ENCODE results near the gene WDTC1. TPM values are rescaled to one million over a fixed set of nuclear protein-coding genes. Genes with fewer than 3 reads are reported as not detected.
"Not testable (repeated sequence)": the region's sequence is repeated elsewhere in the genome, so short reads cannot be mapped to it uniquely, and the experiment has no call there.

Gene WDTC1
- total and polyA plus RNA-seq, 2 donors (not counting 1 experiment from before 2014, with no cell fraction given): 32.5 to 69.1 TPM

DNA sequence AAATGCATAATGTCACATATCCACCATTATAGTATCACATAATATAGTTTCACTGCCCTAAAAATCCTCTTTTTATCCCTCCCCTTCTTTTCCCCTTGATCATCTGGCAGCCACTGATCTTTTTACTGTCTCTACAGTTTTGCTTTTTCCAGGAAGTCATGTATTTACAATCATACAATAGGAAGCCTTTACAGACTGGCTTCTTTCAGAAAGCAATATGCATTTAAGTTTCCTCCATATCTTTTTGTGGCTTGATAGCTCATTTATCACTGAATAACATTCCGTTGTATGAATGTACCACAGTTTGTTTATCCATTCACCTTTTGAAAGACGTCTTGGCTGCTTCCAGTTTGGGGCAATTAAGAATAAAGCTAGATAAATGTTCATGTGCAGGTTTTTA lies 14.3 kb upstream of the WDTC1 start:
- WGBS (ENCODE audit: insufficient coverage): no CpG with 5 or more reads among the region's 2 CpGs
- H3K9ac ChIP-seq (ENCODE audit: low read length): no peak overlapping the region
- no peaks in the 10 kb centered on the region for H3K27me3 Mint-ChIP-seq
- H3K4me1 ChIP-seq (ENCODE audit: control insufficient read depth in 2 of 2, insufficient read depth in 2 of 2, low read length in 2 of 2): no peaks in the 10 kb centered on the region
- TF ChIP-seq EZH2 (IDR thresholded peaks at IDR 0.05; ENCODE audit: borderline replicate concordance, insufficient read depth, low read depth, low read length, poor library complexity, severe bottlenecking): no peak
- TF ChIP-seq, protein P1, sequence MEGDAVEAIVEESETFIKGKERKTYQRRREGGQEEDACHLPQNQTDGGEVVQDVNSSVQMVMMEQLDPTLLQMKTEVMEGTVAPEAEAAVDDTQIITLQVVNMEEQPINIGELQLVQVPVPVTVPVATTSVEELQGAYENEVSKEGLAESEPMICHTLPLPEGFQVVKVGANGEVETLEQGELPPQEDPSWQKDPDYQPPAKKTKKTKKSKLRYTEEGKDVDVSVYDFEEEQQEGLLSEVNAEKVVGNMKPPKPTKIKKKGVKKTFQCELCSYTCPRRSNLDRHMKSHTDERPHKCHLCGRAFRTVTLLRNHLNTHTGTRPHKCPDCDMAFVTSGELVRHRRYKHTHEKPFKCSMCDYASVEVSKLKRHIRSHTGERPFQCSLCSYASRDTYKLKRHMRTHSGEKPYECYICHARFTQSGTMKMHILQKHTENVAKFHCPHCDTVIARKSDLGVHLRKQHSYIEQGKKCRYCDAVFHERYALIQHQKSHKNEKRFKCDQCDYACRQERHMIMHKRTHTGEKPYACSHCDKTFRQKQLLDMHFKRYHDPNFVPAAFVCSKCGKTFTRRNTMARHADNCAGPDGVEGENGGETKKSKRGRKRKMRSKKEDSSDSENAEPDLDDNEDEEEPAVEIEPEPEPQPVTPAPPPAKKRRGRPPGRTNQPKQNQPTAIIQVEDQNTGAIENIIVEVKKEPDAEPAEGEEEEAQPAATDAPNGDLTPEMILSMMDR (IDR thresholded peaks at IDR 0.05): no peak
- ATAC-seq (ENCODE audit: low read depth) (no peak), DNase-seq (no peak)
- H3K4me3 Mint-ChIP-seq: no peak overlapping the region
- H3K4me3 ChIP-seq (ENCODE audit: control extremely low read depth in 1 of 5, extremely low read depth in 1 of 5, insufficient read depth in 1 of 5, low read depth in 2 of 5, low read length in 4 of 5): no peak overlapping the region
- ChIA-PET POLR2A (no interaction called here), CTCF (interaction anchor here (0.5 to 1.3 kb wide), 4 partner anchors 25 to 203 kb away, joined by 3 to 4 read pairs (median 4); no protein-coding TSS in a partner anchor)
- intact Hi-C loops (cut with micrococcal nuclease): no loop called here
- H3K27ac Mint-ChIP-seq: no peak overlapping the region
- no peaks in the 10 kb centered on the region for H3K9me3 Mint-ChIP-seq (ENCODE audit: insufficient read depth)
- no peaks in the 10 kb centered on the region for H3K36me3 ChIP-seq (replicated peaks in 1 of 2; ENCODE audit: control extremely low read depth in 1 of 2, control insufficient read depth in 1 of 2, extremely low read depth in 1 of 2, insufficient read depth in 2 of 2, low read length in 1 of 2)
- H3K27ac ChIP-seq (ENCODE audit: low read length in 2 of 2): no peak overlapping the region
- H3K79me2 ChIP-seq (ENCODE audit: control insufficient read depth, insufficient read depth, low read length): no peaks in the 10 kb centered on the region
- no peaks in the 10 kb centered on the region for H3K9me3 ChIP-seq (ENCODE audit: control extremely low read depth in 1 of 3, control insufficient read depth in 2 of 3, insufficient read depth in 1 of 3, low read length in 2 of 3)
- H3K4me1 Mint-ChIP-seq: no peaks in the 10 kb centered on the region
- no peaks in the 10 kb centered on the region for H3K27me3 ChIP-seq (replicated peaks in 1 of 4; ENCODE audit: control extremely low read depth in 1 of 4, control insufficient read depth in 3 of 4, insufficient read depth in 4 of 4, low read length in 3 of 4)
- no peak overlapping the region for H2AFZ ChIP-seq (ENCODE audit: insufficient read depth, low read depth, low read length, poor library complexity, severe bottlenecking)
- H3K4me2 ChIP-seq (replicated peaks; ENCODE audit: low read depth, low read length, poor library complexity, severe bottlenecking): no peak overlapping the region
- no peaks in the 10 kb centered on the region for H4K20me1 ChIP-seq (ENCODE audit: control insufficient read depth, insufficient read depth, low read length, poor library complexity, severe bottlenecking)

DNA sequence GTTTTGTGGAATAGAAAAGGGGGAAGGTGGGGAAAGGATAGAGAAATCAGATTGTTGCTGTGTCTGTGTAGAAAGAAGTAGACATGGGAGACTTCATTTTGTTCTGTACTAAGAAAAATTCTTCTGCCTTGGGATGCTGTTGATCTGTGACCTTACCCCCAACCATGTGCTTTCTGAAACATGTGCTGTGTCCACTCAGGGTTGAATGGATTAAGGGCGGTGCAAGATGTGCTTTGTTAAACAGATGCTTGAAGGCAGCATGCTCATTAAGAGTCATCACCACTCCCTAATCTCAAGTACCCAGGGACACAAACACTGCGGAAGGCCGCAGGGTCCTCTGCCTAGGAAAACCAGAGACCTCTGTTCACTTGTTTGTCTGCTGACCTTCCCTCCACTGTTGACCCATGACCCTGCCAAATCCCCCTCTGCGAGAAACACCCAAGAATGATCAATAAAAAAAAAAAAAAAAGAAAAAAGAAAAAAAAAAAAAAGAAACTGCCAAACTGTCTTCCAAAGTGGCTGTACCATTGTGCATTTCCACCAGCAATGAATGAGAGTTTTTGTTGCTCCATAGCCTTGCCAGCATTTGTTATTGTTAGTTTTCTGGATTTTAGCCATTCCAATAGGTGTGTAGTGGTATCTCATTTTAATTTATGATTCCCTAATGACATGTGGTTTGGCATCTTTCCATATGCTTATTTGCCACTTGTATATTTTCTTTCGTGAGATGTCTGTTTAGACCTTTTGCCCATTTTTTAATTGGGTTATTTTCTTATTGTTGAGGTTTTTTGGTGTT lies 13.5 kb upstream of the WDTC1 start:
- H3K27me3 ChIP-seq (replicated peaks in 1 of 4; ENCODE audit: control extremely low read depth in 1 of 4, control insufficient read depth in 3 of 4, insufficient read depth in 4 of 4, low read length in 3 of 4); H2AFZ ChIP-seq (ENCODE audit: insufficient read depth, low read depth, low read length, poor library complexity, severe bottlenecking); H3K9me3 ChIP-seq (ENCODE audit: control extremely low read depth in 1 of 3, control insufficient read depth in 2 of 3, insufficient read depth in 1 of 3, low read length in 2 of 3); H3K4me3 Mint-ChIP-seq; H3K27me3 Mint-ChIP-seq; H3K27ac Mint-ChIP-seq; H3K79me2 ChIP-seq (ENCODE audit: control insufficient read depth, insufficient read depth, low read length); H3K4me1 ChIP-seq (ENCODE audit: control insufficient read depth in 2 of 2, insufficient read depth in 2 of 2, low read length in 2 of 2); H3K4me1 Mint-ChIP-seq; H3K36me3 ChIP-seq (replicated peaks in 1 of 2; ENCODE audit: control extremely low read depth in 1 of 2, control insufficient read depth in 1 of 2, extremely low read depth in 1 of 2, insufficient read depth in 2 of 2, low read length in 1 of 2); H4K20me1 ChIP-seq (ENCODE audit: control insufficient read depth, insufficient read depth, low read length, poor library complexity, severe bottlenecking); ATAC-seq (ENCODE audit: low read depth); DNase-seq; POLR2A ChIA-PET; H3K4me2 ChIP-seq (replicated peaks; ENCODE audit: low read depth, low read length, poor library complexity, severe bottlenecking); intact Hi-C loops (cut with micrococcal nuclease); H3K9ac ChIP-seq (ENCODE audit: low read length); H3K4me3 ChIP-seq (ENCODE audit: control extremely low read depth in 1 of 5, extremely low read depth in 1 of 5, insufficient read depth in 1 of 5, low read depth in 2 of 5, low read length in 4 of 5); H3K9me3 Mint-ChIP-seq (ENCODE audit: insufficient read depth); H3K27ac ChIP-seq (ENCODE audit: low read length in 2 of 2): not testable (repeated sequence)
- CTCF ChIA-PET: interaction anchor here (0.7 kb wide), 1 partner anchor 21 kb away, joined by 3 read pairs; no protein-coding TSS in a partner anchor
- no CpG with 5 or more reads among the region's 5 CpGs for WGBS (ENCODE audit: insufficient coverage)

All from B cell (primary cell).